HepG2 (cell line): ENCODE results near the gene CCDC82. TPM values are rescaled to one million over a fixed set of nuclear protein-coding genes. Genes with fewer than 3 reads are reported as not detected.

Experiments used
- ATAC-seq: fragments of 200-7000 bp; cut with Tn5 transposase; 3 replicates; pipeline ENCODE4 v1.9.1; 2020; ENCODE audit warnings: mild to moderate bottlenecking, moderate library complexity
- BruUV-seq: library from RNA; stranded (reverse); fragments of 400-500 nt; replicated peaks from 2 replicates; lab custom pipeline; 2021; lab: Mats Ljungman, UMichigan
- CTCF ChIA-PET: fragments of 300-600 bp; formaldehyde crosslinking; extraction: SDS; loops from one replicate; lab custom pipeline; 2021; ENCODE audit warnings: low total read pairs, inconsistent platforms, low intra/inter-chr PET ratio; lab: Yijun Ruan, JAX
- POLR2A ChIA-PET: fragments of 350-600 bp; sonication (Branson Sonifier 250); formaldehyde crosslinking; loops from one replicate; lab custom pipeline; 2020; ENCODE audit warnings: antibody characterized with exemption, inconsistent platforms; lab: Yijun Ruan, JAX
- DNase-seq: peaks from one replicate; pipeline ENCODE4 v3.0.0-alpha.2; 2015; ENCODE audit warnings: low spot score
- FAIRE-seq: peaks from 3 replicates; lab custom pipeline; 2011; peaks lifted over from hg19 to GRCh38; lab: Jason Lieb, UNC
- H2AFZ ChIP-seq: one replicate; pipeline ENCODE4 v1.6.1; 2011; ENCODE audit warnings: low read length, inconsistent platforms
- H3K27ac ChIP-seq: fragments of 300-600 bp; 3 replicates; pipeline ENCODE4 v1.8.0; 2011; ENCODE audit warnings: mixed run types, mild to moderate bottlenecking, mixed read lengths, low read length, inconsistent platforms; ENCODE audit not compliant: insufficient read depth; ENCODE audit errors: extremely low read length
- H3K27me3 ChIP-seq, 2 experiments: fragments of 200-600 bp in 1 of 2; 2 replicates in 1 of 2; 3 replicates in 1 of 2; pipeline versions ENCODE4 v1.6.0 to v1.8.0; 2011; ENCODE audit warnings: low read length in 2 of 2, mild to moderate bottlenecking in 2 of 2, moderate library complexity in 2 of 2, inconsistent platforms in 1 of 2; ENCODE audit not compliant: insufficient read depth in 2 of 2, control insufficient read depth in 1 of 2
- H3K36me3 ChIP-seq, 2 experiments: fragments of 200-600 bp in 1 of 2; replicated peaks in 1 of 2; 2 replicates in 1 of 2; 3 replicates in 1 of 2; pipeline versions ENCODE4 v1.5.1 to v1.8.0; 2011; ENCODE audit warnings: low read length in 2 of 2, inconsistent platforms in 1 of 2; ENCODE audit not compliant: insufficient read depth in 2 of 2, control insufficient read depth in 1 of 2
- H3K4me1 ChIP-seq: 2 replicates; pipeline ENCODE4 v1.5.1; 2012; ENCODE audit warnings: low read length, inconsistent platforms; ENCODE audit not compliant: insufficient read depth
- H3K4me2 ChIP-seq: 2 replicates; pipeline ENCODE4 v1.6.0; 2011; ENCODE audit warnings: low read depth, low read length, inconsistent platforms
- H3K4me3 ChIP-seq, 3 experiments: fragments of 200-600 bp in 1 of 3; sonication (generic), shearing (Covaris generic) in 1 of 3; replicated peaks in 1 of 3; 2 replicates each; pipeline ENCODE4 v1.5.1; 2011 to 2016; ENCODE audit warnings: low read length in 3 of 3, inconsistent platforms in 2 of 3, low read depth in 2 of 3, mild to moderate bottlenecking in 2 of 3, control low read depth in 1 of 3, mixed read lengths in 1 of 3; ENCODE audit not compliant: insufficient read depth in 1 of 3
- H3K79me2 ChIP-seq: one replicate; pipeline ENCODE4 v1.6.1; 2011; ENCODE audit warnings: low read length, inconsistent platforms; ENCODE audit not compliant: insufficient read depth
- H3K9ac ChIP-seq: 2 replicates; pipeline ENCODE4 v1.6.0; 2011; ENCODE audit warnings: mild to moderate bottlenecking, low read depth, low read length, inconsistent platforms; ENCODE audit not compliant: insufficient read depth
- H3K9me3 ChIP-seq: 2 replicates; pipeline ENCODE4 v1.5.1; 2012; ENCODE audit warnings: mild to moderate bottlenecking, low read length
- H4K20me1 ChIP-seq: 2 replicates; pipeline ENCODE4 v1.6.0; 2011; ENCODE audit warnings: inconsistent platforms, mild to moderate bottlenecking, low read length, moderate library complexity; ENCODE audit not compliant: insufficient read depth
- ASH2L ChIP-seq: fragments of 300-600, 200-600 bp; sonication (generic); IDR thresholded peaks from 2 replicates; pipeline ENCODE4 v1.7.0; 2017; ENCODE audit warnings: low read depth, mild to moderate bottlenecking, moderate library complexity, mixed read lengths, low read length; ENCODE audit not compliant: insufficient read length
- CCAR2 ChIP-seq: fragments of 200-400 bp; formaldehyde crosslinking; optimal IDR thresholded peaks from 2 replicates; pipeline ENCODE3; 2018; ENCODE audit warnings: low read depth, mild to moderate bottlenecking, low read length, moderate library complexity
- CREM ChIP-seq, 2 experiments: sonication (generic) in 1 of 2; formaldehyde crosslinking in 1 of 2; IDR thresholded peaks; 2 replicates each; pipeline versions ENCODE4 v1.4.0 to v1.6.1; 2016 to 2020; ENCODE audit warnings: antibody characterized with exemption in 1 of 2, mild to moderate bottlenecking in 1 of 2, missing genetic modification reagents in 1 of 2
- EEA1 ChIP-seq: sonication (generic); formaldehyde crosslinking; IDR thresholded peaks from 2 replicates; pipeline ENCODE4 v1.5.1; 2020; ENCODE audit warnings: mild to moderate bottlenecking, missing genetic modification reagents, borderline replicate concordance
- ELF3 ChIP-seq: IDR thresholded peaks from 2 replicates; pipeline ENCODE4 v1.6.1; 2016; ENCODE audit warnings: missing genetic modification reagents, missing compliant biosample characterization
- HNF4A ChIP-seq: sonication (generic); formaldehyde crosslinking; IDR thresholded peaks from 2 replicates; pipeline ENCODE4 v1.4.0; 2020; ENCODE audit warnings: missing genetic modification reagents
- HOXA5 ChIP-seq: sonication (generic); formaldehyde crosslinking; IDR thresholded peaks from 2 replicates; pipeline ENCODE4 v1.4.0; 2020; ENCODE audit warnings: missing genetic modification reagents
- IKZF1 ChIP-seq: fragments of 450-650 bp; IDR thresholded peaks from 2 replicates; pipeline ENCODE4 v1.7.1; 2016
- MED8 ChIP-seq: sonication (generic); formaldehyde crosslinking; IDR thresholded peaks from 2 replicates; pipeline ENCODE4 v1.8.1; 2023; ENCODE audit warnings: mild to moderate bottlenecking, missing genetic modification reagents; ENCODE audit not compliant: insufficient replicate concordance
- MXI1 ChIP-seq: IDR thresholded peaks from 3 replicates; pipeline ENCODE4 v1.6.1; 2012; ENCODE audit warnings: low read depth, low read length, inconsistent platforms, borderline replicate concordance
- NFYC ChIP-seq: IDR thresholded peaks from 2 replicates; pipeline ENCODE4 v1.6.1; 2016; ENCODE audit warnings: missing genetic modification reagents, missing compliant biosample characterization
- NKX3-1 ChIP-seq: sonication (generic); formaldehyde crosslinking; IDR thresholded peaks from 2 replicates; pipeline ENCODE4 v1.5.0; 2020; ENCODE audit warnings: missing genetic modification reagents
- PRMT3 ChIP-seq: sonication (generic); formaldehyde crosslinking; IDR thresholded peaks from 2 replicates; pipeline ENCODE4 v1.8.1; 2022; ENCODE audit warnings: low read depth, mild to moderate bottlenecking, moderate library complexity, missing genetic modification reagents, borderline replicate concordance
- PTBP1 ChIP-seq: fragments of 200-400 bp; formaldehyde crosslinking; IDR thresholded peaks from 2 replicates; pipeline ENCODE4 v1.6.1; 2018; ENCODE audit warnings: low read length, low read depth; ENCODE audit not compliant: poor library complexity, severe bottlenecking
- SATB2 ChIP-seq: sonication (generic); formaldehyde crosslinking; IDR thresholded peaks from 2 replicates; pipeline ENCODE4 v1.5.0; 2020; ENCODE audit warnings: missing genetic modification reagents
- ZFP90 ChIP-seq: sonication (generic); formaldehyde crosslinking; IDR thresholded peaks from 2 replicates; pipeline ENCODE4 v1.8.0; 2022; ENCODE audit warnings: missing genetic modification reagents, mild to moderate bottlenecking, inconsistent platforms, borderline replicate concordance
- ZNF605 ChIP-seq: sonication (generic); formaldehyde crosslinking; IDR thresholded peaks from 2 replicates; pipeline ENCODE4 v1.8.0; 2022; ENCODE audit warnings: mild to moderate bottlenecking, missing genetic modification reagents
- ZNF75D ChIP-seq: sonication (generic); formaldehyde crosslinking; IDR thresholded peaks from 2 replicates; pipeline ENCODE4 v1.8.1; 2023; ENCODE audit warnings: missing genetic modification reagents, mild to moderate bottlenecking, borderline replicate concordance
- ZNF766 ChIP-seq: sonication (generic); formaldehyde crosslinking; IDR thresholded peaks from 2 replicates; pipeline ENCODE4 v1.5.0; 2020; ENCODE audit warnings: missing genetic modification reagents, borderline replicate concordance
- ZNF776 ChIP-seq: sonication (generic); formaldehyde crosslinking; IDR thresholded peaks from 2 replicates; pipeline ENCODE4 v1.4.0; 2020; ENCODE audit warnings: mild to moderate bottlenecking, missing genetic modification reagents
- WGBS: methylation state at CpG from one replicate; pipeline ENCODE4 v1.1.6; 2017; ENCODE audit warnings: low lambda C conversion rate; 5-methylcytosine and 5-hydroxymethylcytosine counted together
- in situ Hi-C: cut with HindIII; loops from 2 replicates; pipeline ENCODE4 v1.10.0; 2017; ENCODE audit warnings: low pct_unique_long_range_greater_than_20kb; ENCODE audit not compliant: extremely low pct_ligation_motif_present
- intact Hi-C: fragments of 100-400 bp; cut with micrococcal nuclease; formaldehyde crosslinking; loops from one replicate; pipeline ENCODE4 v1.10.0; 2022; ENCODE audit not compliant: unreplicated experiment
- polyA plus RNA-seq, 8 experiments: library from polyadenylated mRNA; depleted of rRNA in 3 of 8; stranded (reverse) in 7 of 8; unstranded in 1 of 8; fragments of >200 nt; fragmentation: Illumina TruSeq in 4 of 8; extraction: Trizol in 4 of 8; gene quantifications; 2 replicates each; pipeline versions ENCODE4 v1.2.1 to v1.2.3, GENCODE V29; 2011 to 2016; ENCODE audit warnings: low read depth in 4 of 8, missing spikeins in 1 of 8, mixed read lengths in 1 of 8; ENCODE audit not compliant: insufficient read depth in 1 of 8
- total RNA-seq, 5 experiments: library from RNA; depleted of rRNA; stranded (reverse); fragments of >200 nt; fragmentation: Illumina TruSeq; extraction: Trizol; gene quantifications; 2 replicates each; pipeline ENCODE4 v1.2.3, GENCODE V29; 2016; ENCODE audit warnings: low read depth in 1 of 5

CCDC82 gene
- total and polyA plus RNA-seq, 2 of the 13 experiments (the other 11 are each of a cell fraction or from before 2014, with no cell fraction given) = 19.7 to 25.7 TPM

- TF ChIP-seq MED8 (CRISPR knock-in tag) (peak; percentile 1), PRMT3 (CRISPR knock-in tag) (peak; percentile 79; the same call in 1 of the 2 replicates), ZNF75D (no peak), IKZF1 (no peak)
Measured at GRCh38 chr11:96390488-96390792, 728 bp upstream of the CCDC82 start (continued).

GRCh38 chr11:96388891-96389719 lies 607 bp downstream of the CCDC82 start:
- WGBS = under 1% methylated on average over 20 of the region's 30 CpGs
- H3K4me1 ChIP-seq = peaks cover 56% of the 10 kb centered on the region
- no peak for FAIRE-seq
- no peak overlapping the region for H2AFZ ChIP-seq
- BruUV-seq = no TSS peak
- peak overlapping the region; percentile 79 to 81 (median 80) for H3K4me3 ChIP-seq
- no peaks in the 10 kb centered on the region for H4K20me1 ChIP-seq
- in situ Hi-C loops = no loop called here
- ChIA-PET CTCF (no interaction called here), POLR2A (interaction anchor here (0.6 to 2.5 kb wide), 19 partner anchors 9 to 1320 kb away, joined by 3 to 25 read pairs (median 4); partner anchors contain the start of genes CEP57, FAM76B, MAML2 and MTMR2)
- peaks cover 0 to 4% of the 10 kb centered on the region in 2 experiments; a peak in 1 of 5 replicates for H3K36me3 ChIP-seq
- no peaks in the 10 kb centered on the region for H3K27me3 ChIP-seq
- DNase-seq = peak; percentile 46
- ATAC-seq = peak; percentile 80
- H3K9me3 ChIP-seq = peaks cover 11% of the 10 kb centered on the region; the same call in 1 of the 2 replicates
- peak overlapping the region; percentile 78 for H3K27ac ChIP-seq
- H3K79me2 ChIP-seq = peaks cover 41% of the 10 kb centered on the region
- peak overlapping the region; percentile 92 for H3K9ac ChIP-seq
- intact Hi-C loops = loop anchor here (1.0 kb wide), 1 partner anchor 600 kb away; the partner anchor contains the start of gene FAM76B
- peak overlapping the region; percentile 72 for H3K4me2 ChIP-seq
- TF ChIP-seq ZFP90 (CRISPR knock-in tag) (no peak), ASH2L (peak; percentile 74), HNF4A (CRISPR knock-in tag) (peak; percentile 31; the same call in 1 of the 2 replicates), SATB2 (CRISPR knock-in tag) (0 out of 2 replicates have a peak, but pooled peaks have one; percentile 33), ZNF766 (CRISPR knock-in tag) (0 out of 2 replicates have a peak, but pooled peaks have one; percentile 10), ZNF605 (CRISPR knock-in tag) (peak; percentile 74; the same call in 1 of the 2 replicates), ZNF776 (CRISPR knock-in tag) (0 out of 2 replicates have a peak, but pooled peaks have one; percentile 12), EEA1 (no peak), NKX3-1 (CRISPR knock-in tag) (no peak), NFYC (CRISPR knock-in tag) (0 out of 2 replicates have a peak, but pooled peaks have one; percentile 14), CREM (IDR thresholded peaks at IDR 0.05) (peak; percentile 34; the same call in 1 of the 2 replicates), CREM (CRISPR knock-in tag; IDR thresholded peaks at IDR 0.05) (no peak), CCAR2 (no peak), ELF3 (peak; percentile 38; the same call in 1 of the 2 replicates), HOXA5 (CRISPR knock-in tag) (peak; percentile 3; the same call in 1 of the 2 replicates), PTBP1 (peak; percentile 32), MXI1 (0 out of 3 replicates have a peak, but pooled peaks have one; percentile 4)
